Sigmoid colon (tissue), 7 donors: ENCODE data around the gene RS1. TPM values are rescaled to one million over a fixed set of nuclear protein-coding genes. Genes with fewer than 3 reads are reported as not detected.

ENCODE experiments used
- DNase-seq: peaks from one replicate; pipeline ENCODE4 v3.0.0-alpha.2; 2019
- H3K27ac ChIP-seq, 4 donors: fragments of 200-600 bp; sonication (generic); one replicate each; pipeline ENCODE4 v1.5.1; 2016 to 2019; ENCODE audit warnings: mild to moderate bottlenecking in 1 of 4
- H3K27me3 ChIP-seq, 3 donors: fragments of 200-600 bp; sonication (generic); one replicate each; pipeline ENCODE4 v1.5.1; 2019; ENCODE audit warnings: mild to moderate bottlenecking in 1 of 3
- H3K36me3 ChIP-seq, 4 donors: fragments of 200-600 bp; sonication (generic); one replicate each; pipeline ENCODE4 v1.5.1; 2016 to 2019
- H3K4me1 ChIP-seq, 4 donors: fragments of 200-600 bp; sonication (generic); one replicate each; pipeline ENCODE4 v1.5.1; 2017 to 2019
- H3K4me3 ChIP-seq, 4 donors: fragments of 200-600 bp; sonication (generic); one replicate each; pipeline ENCODE4 v1.5.1; 2017 to 2019; ENCODE audit warnings: mild to moderate bottlenecking in 2 of 4, moderate library complexity in 1 of 4
- H3K9me3 ChIP-seq, 4 donors: fragments of 200-600 bp in 3 of 4; sonication (generic) in 3 of 4; one replicate each; pipeline versions ENCODE4 v1.5.1 to v1.6.1; 2013 to 2019
- CTCF ChIP-seq, 4 experiments: fragments of 450-650 bp in 3 of 4; fragments of 200-600 bp in 1 of 4; IDR thresholded peaks; one replicate each; pipeline ENCODE4 v1.5.1; 2016 to 2019; ENCODE audit warnings: antibody characterized with exemption in 4 of 4, mild to moderate bottlenecking in 3 of 4, moderate library complexity in 2 of 4
- EP300 ChIP-seq, 4 donors: sonication (generic); formaldehyde crosslinking; IDR thresholded peaks; one replicate each; pipeline ENCODE4 v1.6.1; 2017; ENCODE audit warnings: antibody characterized with exemption in 4 of 4
- POLR2A ChIP-seq, 2 donors: fragments of 450-650 bp; IDR thresholded peaks; one replicate each; pipeline ENCODE4 v1.6.1; 2016; ENCODE audit warnings: antibody characterized with exemption in 2 of 2, mild to moderate bottlenecking in 2 of 2, moderate library complexity in 2 of 2
- POLR2AphosphoS5 ChIP-seq, 4 donors: sonication (generic); formaldehyde crosslinking; IDR thresholded peaks; one replicate each; pipeline ENCODE4 v1.6.1; 2017; ENCODE audit warnings: antibody characterized with exemption in 4 of 4
- WGBS, 2 donors: extraction: QIAGEN DNeasy Blood & Tissue Kit; methylation state at CpG; one replicate each; pipeline ENCODE4 v1.1.7; 2013; 5-methylcytosine and 5-hydroxymethylcytosine counted together
- intact Hi-C: fragments of 100-400 bp; cut with DNase I; formaldehyde crosslinking; loops from one replicate; pipeline ENCODE4 v1.15.1; 2023
- polyA plus RNA-seq, 3 donors: library from polyadenylated mRNA; stranded (reverse); fragments of 200-250 nt; gene quantifications; one replicate each; pipeline ENCODE4 v1.2.3, GENCODE V29; 2013
- total RNA-seq, 4 donors: library from RNA; depleted of rRNA; stranded (reverse); fragments of >200 nt; gene quantifications; one replicate each; pipeline ENCODE4 v1.1.0, GENCODE V29; 2016
- donor health status: healthy with polysubstance abuse.
- donor health status: Bipolar disorder and iron deficiency.
- donor health status: healthy.

Gene RS1
- total and polyA plus RNA-seq, 7 donors, result 0.01 TPM; not detected in 6

GRCh38 chrX:18624599-18624998, 47.3 kb downstream of the RS1 start:
- H3K4me3 ChIP-seq, result no peak overlapping the region
- H3K4me1 ChIP-seq, result no peaks in the 10 kb centered on the region
- DNase-seq, result no peak
- WGBS, 2 donors, result 15 to 75% methylated on average over 2 of the region's 2 CpGs
- no peaks in the 10 kb centered on the region for H3K9me3 ChIP-seq
- intact Hi-C loops, result no loop called here
- TF ChIP-seq EP300 (IDR thresholded peaks at IDR 0.05), result no peak
- TF ChIP-seq CTCF (IDR thresholded peaks at IDR 0.05), result no peak
- TF ChIP-seq POLR2AphosphoS5 (IDR thresholded peaks at IDR 0.05), result no peak
- no peak for TF ChIP-seq POLR2A (IDR thresholded peaks at IDR 0.05)
- no peaks in the 10 kb centered on the region for H3K27me3 ChIP-seq
- no peak overlapping the region for H3K27ac ChIP-seq
- no peaks in the 10 kb centered on the region for H3K36me3 ChIP-seq

- H3K36me3 ChIP-seq, result no peaks in the 10 kb centered on the region
- no peaks in the 10 kb centered on the region for H3K4me1 ChIP-seq
- no peak for DNase-seq
- H3K27me3 ChIP-seq, result no peaks in the 10 kb centered on the region
- no peak overlapping the region for H3K4me3 ChIP-seq
- H3K27ac ChIP-seq, result no peak overlapping the region
- no peaks in the 10 kb centered on the region for H3K9me3 ChIP-seq
- WGBS, 2 donors, result 21 to 70% methylated on average over 8 of the region's 8 CpGs
- intact Hi-C loops, result no loop called here
- no peak for TF ChIP-seq CTCF (IDR thresholded peaks at IDR 0.05)
- TF ChIP-seq POLR2A (IDR thresholded peaks at IDR 0.05), result no peak
- no peak for TF ChIP-seq EP300 (IDR thresholded peaks at IDR 0.05)
- TF ChIP-seq POLR2AphosphoS5 (IDR thresholded peaks at IDR 0.05), result no peak
Measured at GRCh38 chrX:18620349-18620748, 51.6 kb downstream of the RS1 start.

GRCh38 chrX:18619288-18619687, 52.6 kb downstream of the RS1 start:
- Histone ChIP-seq H3K9me3 (no peaks in the 10 kb centered on the region), H3K36me3 (no peaks in the 10 kb centered on the region), H3K27me3 (no peaks in the 10 kb centered on the region), H3K4me3 (no peak overlapping the region), H3K4me1 (no peaks in the 10 kb centered on the region), H3K27ac (no peak overlapping the region)
- DNase-seq, result no peak
- 9 to 73% methylated on average over 2 of the region's 2 CpGs for WGBS, 2 donors
- intact Hi-C loops, result no loop called here
- TF ChIP-seq CTCF (IDR thresholded peaks at IDR 0.05) (no peak), POLR2AphosphoS5 (IDR thresholded peaks at IDR 0.05) (no peak), EP300 (IDR thresholded peaks at IDR 0.05) (no peak), POLR2A (IDR thresholded peaks at IDR 0.05) (no peak)

GRCh38 chrX:18617407-18617750, 54.5 kb downstream of the RS1 start:
- TF ChIP-seq CTCF (IDR thresholded peaks at IDR 0.05), result no peak
- no peak for TF ChIP-seq POLR2A (IDR thresholded peaks at IDR 0.05)
- TF ChIP-seq POLR2AphosphoS5 (IDR thresholded peaks at IDR 0.05), result no peak
- TF ChIP-seq EP300 (IDR thresholded peaks at IDR 0.05), result no peak
- DNase-seq, result no peak

GRCh38 chrX:18616688-18617406, 55.1 kb downstream of the RS1 start:
- H3K27ac ChIP-seq, result no peak overlapping the region
- no peaks in the 10 kb centered on the region for H3K27me3 ChIP-seq
- H3K36me3 ChIP-seq, result no peaks in the 10 kb centered on the region
- intact Hi-C loops, result no loop called here
- TF ChIP-seq CTCF (IDR thresholded peaks at IDR 0.05) (no peak), EP300 (IDR thresholded peaks at IDR 0.05) (no peak)
- H3K4me3 ChIP-seq, result no peak overlapping the region
- 38 to 78% methylated on average over 8 of the region's 8 CpGs for WGBS, 2 donors
- no peaks in the 10 kb centered on the region for H3K4me1 ChIP-seq
- no peaks in the 10 kb centered on the region for H3K9me3 ChIP-seq
- no peak for DNase-seq

More at GRCh38 chrX:18617407-18617750, 54.5 kb downstream of the RS1 start:
- no peaks in the 10 kb centered on the region for H3K27me3 ChIP-seq
- no peaks in the 10 kb centered on the region for H3K4me1 ChIP-seq
- H3K27ac ChIP-seq, result no peak overlapping the region
- 22 to 74% methylated on average over 5 of the region's 5 CpGs for WGBS, 2 donors
- H3K9me3 ChIP-seq, result no peaks in the 10 kb centered on the region
- intact Hi-C loops, result no loop called here
- no peak overlapping the region for H3K4me3 ChIP-seq
- H3K36me3 ChIP-seq, result no peaks in the 10 kb centered on the region
